HepG2 (cell line): ENCODE data around the gene LURAP1L. TPM values are rescaled to one million over a fixed set of nuclear protein-coding genes. Genes with fewer than 3 reads are reported as not detected.

Source experiments
- DMAP1 ChIP-seq: IDR thresholded peaks from 2 replicates; pipeline ENCODE4 v1.6.1; 2016
- ELF3 ChIP-seq: IDR thresholded peaks from 2 replicates; pipeline ENCODE4 v1.6.1; 2016; ENCODE audit warnings: missing genetic modification reagents, missing compliant biosample characterization
- FOSL2 ChIP-seq: sonication (generic); formaldehyde crosslinking; IDR thresholded peaks from 2 replicates; pipeline ENCODE4 v1.4.0; 2020; ENCODE audit warnings: missing genetic modification reagents
- FOXA3 ChIP-seq: IDR thresholded peaks from 2 replicates; pipeline ENCODE4 v1.6.1; 2016; ENCODE audit warnings: missing genetic modification reagents, missing compliant biosample characterization
- GATAD2A ChIP-seq: IDR thresholded peaks from 2 replicates; pipeline ENCODE4 v1.6.1; 2016
- GLI4 ChIP-seq: sonication (generic); formaldehyde crosslinking; IDR thresholded peaks from 2 replicates; pipeline ENCODE4 v1.5.1; 2020; ENCODE audit warnings: missing genetic modification reagents, mild to moderate bottlenecking, moderate library complexity, borderline replicate concordance
- HNF4A ChIP-seq: sonication (generic); formaldehyde crosslinking; IDR thresholded peaks from 2 replicates; pipeline ENCODE4 v1.4.0; 2020; ENCODE audit warnings: missing genetic modification reagents
- HNRNPUL1 ChIP-seq: fragments of 200-400 bp; formaldehyde crosslinking; IDR thresholded peaks from 2 replicates; pipeline ENCODE4 v1.6.1; 2017; ENCODE audit warnings: low read depth, mild to moderate bottlenecking, low read length, moderate library complexity
- NAIF1 ChIP-seq: sonication (generic); formaldehyde crosslinking; IDR thresholded peaks from 2 replicates; pipeline ENCODE4 v1.5.0; 2020; ENCODE audit warnings: mild to moderate bottlenecking, missing genetic modification reagents, borderline replicate concordance
- NFYC ChIP-seq: IDR thresholded peaks from 2 replicates; pipeline ENCODE4 v1.6.1; 2016; ENCODE audit warnings: missing genetic modification reagents, missing compliant biosample characterization
- NKX3-1 ChIP-seq: sonication (generic); formaldehyde crosslinking; IDR thresholded peaks from 2 replicates; pipeline ENCODE4 v1.5.0; 2020; ENCODE audit warnings: missing genetic modification reagents
- POLR2A ChIP-seq, 2 experiments: IDR thresholded peaks; 2 replicates each; pipeline ENCODE4 v1.6.1; 2011; ENCODE audit warnings: low read depth in 2 of 2, low read length in 2 of 2, mild to moderate bottlenecking in 1 of 2, moderate library complexity in 1 of 2; ENCODE audit not compliant: insufficient read depth in 1 of 2
- RNF2 ChIP-seq: fragments of 450-650 bp; conservative IDR thresholded peaks from 2 replicates; pipeline ENCODE4 v1.6.1; 2016; ENCODE audit warnings: low read depth
- RXRA ChIP-seq: sonication (generic); formaldehyde crosslinking; IDR thresholded peaks from 2 replicates; pipeline ENCODE4 v1.5.1; 2020; ENCODE audit warnings: missing genetic modification reagents
- RXRB ChIP-seq: IDR thresholded peaks from 2 replicates; pipeline ENCODE4 v1.6.1; 2016; ENCODE audit warnings: borderline replicate concordance, missing genetic modification reagents, missing compliant biosample characterization
- SAP130 ChIP-seq: IDR thresholded peaks from 2 replicates; pipeline ENCODE4 v1.6.1; 2016; ENCODE audit warnings: low read depth
- SCMH1 ChIP-seq: sonication (generic); formaldehyde crosslinking; IDR thresholded peaks from 2 replicates; pipeline ENCODE4 v1.9.0; 2021; ENCODE audit warnings: missing genetic modification reagents, mild to moderate bottlenecking, borderline replicate concordance
- SIX1 ChIP-seq: sonication (generic); formaldehyde crosslinking; IDR thresholded peaks from 2 replicates; pipeline ENCODE4 v1.4.0; 2020; ENCODE audit warnings: missing genetic modification reagents, borderline replicate concordance
- SMAD9 ChIP-seq: sonication (generic); formaldehyde crosslinking; IDR thresholded peaks from 2 replicates; pipeline ENCODE4 v1.5.1; 2020; ENCODE audit warnings: mild to moderate bottlenecking, missing genetic modification reagents
- TAF1 ChIP-seq: sonication (generic); formaldehyde crosslinking; IDR thresholded peaks from 2 replicates; pipeline ENCODE4 v1.4.0; 2020; ENCODE audit warnings: missing genetic modification reagents
- TBP ChIP-seq: sonication (generic); formaldehyde crosslinking; IDR thresholded peaks from 2 replicates; pipeline ENCODE4 v1.5.0; 2020; ENCODE audit warnings: missing genetic modification reagents
- THAP11 ChIP-seq: IDR thresholded peaks from 2 replicates; pipeline ENCODE4 v1.6.1; 2016; ENCODE audit warnings: missing biosample characterization, missing genetic modification reagents
- U2AF2 ChIP-seq: fragments of 200-400 bp; formaldehyde crosslinking; IDR thresholded peaks from 2 replicates; pipeline ENCODE4 v1.6.1; 2017; ENCODE audit warnings: low read depth, mild to moderate bottlenecking, low read length
- ZNF263 ChIP-seq: sonication (generic); formaldehyde crosslinking; IDR thresholded peaks from 2 replicates; pipeline ENCODE4 v1.4.0; 2020; ENCODE audit warnings: missing genetic modification reagents
- ZNF274 ChIP-seq: sonication (generic); formaldehyde crosslinking; IDR thresholded peaks from 2 replicates; pipeline ENCODE4 v1.5.1; 2020; ENCODE audit warnings: mild to moderate bottlenecking, missing genetic modification reagents
- ZNF292 ChIP-seq: sonication (generic); formaldehyde crosslinking; IDR thresholded peaks from 2 replicates; pipeline ENCODE4 v1.8.1; 2022; ENCODE audit warnings: mild to moderate bottlenecking, low read depth, missing genetic modification reagents, borderline replicate concordance
- ZNF572 ChIP-seq: sonication (generic); formaldehyde crosslinking; IDR thresholded peaks from 2 replicates; pipeline ENCODE4 v1.5.1; 2020; ENCODE audit warnings: mild to moderate bottlenecking, missing genetic modification reagents
- ZNF674 ChIP-seq: sonication (generic); formaldehyde crosslinking; IDR thresholded peaks from 2 replicates; pipeline ENCODE4 v1.5.0; 2020; ENCODE audit warnings: low read depth, mild to moderate bottlenecking, missing genetic modification reagents
- ZNF746 ChIP-seq: sonication (generic); formaldehyde crosslinking; IDR thresholded peaks from 2 replicates; pipeline ENCODE4 v1.8.0; 2022; ENCODE audit warnings: mild to moderate bottlenecking, missing genetic modification reagents
- polyA plus RNA-seq, 8 experiments: library from polyadenylated mRNA; depleted of rRNA in 3 of 8; stranded (reverse) in 7 of 8; unstranded in 1 of 8; fragments of >200 nt; fragmentation: Illumina TruSeq in 4 of 8; extraction: Trizol in 4 of 8; gene quantifications; 2 replicates each; pipeline versions ENCODE4 v1.2.1 to v1.2.3, GENCODE V29; 2011 to 2016; ENCODE audit warnings: low read depth in 4 of 8, missing spikeins in 1 of 8, mixed read lengths in 1 of 8; ENCODE audit not compliant: insufficient read depth in 1 of 8
- total RNA-seq, 5 experiments: library from RNA; depleted of rRNA; stranded (reverse); fragments of >200 nt; fragmentation: Illumina TruSeq; extraction: Trizol; gene quantifications; 2 replicates each; pipeline ENCODE4 v1.2.3, GENCODE V29; 2016; ENCODE audit warnings: low read depth in 1 of 5
- TF ChIP-seq, protein P1 (sequence below): sonication (generic); formaldehyde crosslinking; IDR thresholded peaks from 2 replicates; pipeline ENCODE4 v1.5.0; 2020; ENCODE audit warnings: mild to moderate bottlenecking, missing genetic modification reagents, moderate library complexity
- TF ChIP-seq, protein P2 (sequence below): IDR thresholded peaks from 2 replicates; pipeline ENCODE4 v1.6.1; 2018; ENCODE audit warnings: missing genetic modification reagents, mild to moderate bottlenecking, missing compliant biosample characterization

Gene LURAP1L
- total and polyA plus RNA-seq, 2 of the 13 experiments (the other 11 are each of a cell fraction or from before 2014, with no cell fraction given), result 6.7 to 16.6 TPM

DNA sequence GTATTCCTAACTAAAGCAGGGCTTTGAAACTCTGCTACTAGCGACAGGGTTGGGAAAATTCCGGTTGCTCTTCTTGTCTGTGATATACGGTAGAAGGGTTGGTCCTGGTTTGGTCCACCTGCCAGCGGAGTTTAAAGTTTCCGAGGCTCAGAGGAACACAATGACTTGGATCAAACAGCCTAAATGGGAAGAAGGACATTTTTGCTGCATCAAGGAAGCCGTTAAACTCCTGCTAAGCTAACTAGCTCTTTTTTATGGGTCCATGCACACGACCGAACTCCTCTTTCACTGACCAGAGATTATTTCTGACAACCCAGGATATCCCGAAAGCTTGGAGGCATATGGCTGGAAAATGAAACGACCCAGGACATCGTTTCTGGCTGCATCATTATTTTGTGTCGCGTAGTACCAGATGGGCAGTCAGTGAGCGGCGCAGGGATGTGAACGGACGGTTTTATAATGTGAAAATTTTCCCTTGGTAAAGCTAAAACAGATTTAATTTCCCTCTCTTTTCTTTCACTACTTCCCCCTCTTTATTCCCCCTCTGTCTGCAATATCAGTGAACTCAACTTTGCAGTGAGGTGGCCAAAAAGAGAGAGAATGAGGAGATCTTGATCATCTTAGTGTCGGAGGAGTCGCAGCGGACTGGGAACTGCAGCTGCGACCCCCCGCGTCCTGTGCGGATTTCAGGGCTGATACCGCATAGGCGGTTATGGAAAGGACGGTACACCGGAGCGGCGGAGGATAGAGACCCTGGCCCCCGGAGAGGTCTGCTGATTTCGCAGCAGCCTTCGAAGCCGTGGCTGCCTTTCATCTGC is at the start of gene LURAP1L (continued):
- TF ChIP-seq, protein P1, sequence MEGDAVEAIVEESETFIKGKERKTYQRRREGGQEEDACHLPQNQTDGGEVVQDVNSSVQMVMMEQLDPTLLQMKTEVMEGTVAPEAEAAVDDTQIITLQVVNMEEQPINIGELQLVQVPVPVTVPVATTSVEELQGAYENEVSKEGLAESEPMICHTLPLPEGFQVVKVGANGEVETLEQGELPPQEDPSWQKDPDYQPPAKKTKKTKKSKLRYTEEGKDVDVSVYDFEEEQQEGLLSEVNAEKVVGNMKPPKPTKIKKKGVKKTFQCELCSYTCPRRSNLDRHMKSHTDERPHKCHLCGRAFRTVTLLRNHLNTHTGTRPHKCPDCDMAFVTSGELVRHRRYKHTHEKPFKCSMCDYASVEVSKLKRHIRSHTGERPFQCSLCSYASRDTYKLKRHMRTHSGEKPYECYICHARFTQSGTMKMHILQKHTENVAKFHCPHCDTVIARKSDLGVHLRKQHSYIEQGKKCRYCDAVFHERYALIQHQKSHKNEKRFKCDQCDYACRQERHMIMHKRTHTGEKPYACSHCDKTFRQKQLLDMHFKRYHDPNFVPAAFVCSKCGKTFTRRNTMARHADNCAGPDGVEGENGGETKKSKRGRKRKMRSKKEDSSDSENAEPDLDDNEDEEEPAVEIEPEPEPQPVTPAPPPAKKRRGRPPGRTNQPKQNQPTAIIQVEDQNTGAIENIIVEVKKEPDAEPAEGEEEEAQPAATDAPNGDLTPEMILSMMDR (CRISPR knock-in tag), result 0 out of 2 replicates have a peak, but pooled peaks have one; percentile 3
- TF ChIP-seq HNF4A (CRISPR knock-in tag) (peak; percentile 27; the same call in 1 of the 2 replicates), FOXA3 (CRISPR knock-in tag) (peak; percentile 37), ZNF292 (CRISPR knock-in tag) (peak; percentile 29; the same call in 1 of the 2 replicates), ZNF674 (CRISPR knock-in tag) (no peak), RXRA (no peak), NAIF1 (CRISPR knock-in tag) (no peak), POLR2A (IDR thresholded peaks at IDR 0.05; ENCODE audit: insufficient read depth in 1 of 2, low read depth in 2 of 2, low read length in 2 of 2) (peak; percentile 71 to 78; a peak in 3 of 4 replicates), TAF1 (CRISPR knock-in tag) (peak; percentile 49; the same call in 1 of the 2 replicates), DMAP1 (no peak), SCMH1 (CRISPR knock-in tag) (no peak), GATAD2A (CRISPR knock-in tag) (peak; percentile 32; the same call in 1 of the 2 replicates), SMAD9 (CRISPR knock-in tag) (0 out of 2 replicates have a peak, but pooled peaks have one; percentile 53), NFYC (0 out of 2 replicates have a peak, but pooled peaks have one; percentile 21), RXRB (CRISPR knock-in tag) (peak; percentile 24; the same call in 1 of the 2 replicates), ZNF746 (no peak), GLI4 (CRISPR knock-in tag) (0 out of 2 replicates have a peak, but pooled peaks have one; percentile 50), U2AF2 (no peak), FOSL2 (CRISPR knock-in tag) (peak; percentile 27; the same call in 1 of the 2 replicates), SIX1 (0 out of 2 replicates have a peak, but pooled peaks have one; percentile 33), ELF3 (peak; percentile 67), RNF2 (0 out of 2 replicates have a peak, but pooled peaks have one; percentile 28), TBP (CRISPR knock-in tag) (no peak), THAP11 (CRISPR knock-in tag) (0 out of 2 replicates have a peak, but pooled peaks have one; percentile 22), SAP130 (CRISPR knock-in tag) (peak; percentile 68), ZNF263 (CRISPR knock-in tag) (no peak; the same call in 1 of the 2 replicates), HNRNPUL1 (no peak), ZNF572 (CRISPR knock-in tag) (0 out of 2 replicates have a peak, but pooled peaks have one; percentile 46), NKX3-1 (0 out of 2 replicates have a peak, but pooled peaks have one; percentile 26), ZNF274 (CRISPR knock-in tag) (no peak; the same call in 1 of the 2 replicates)
- TF ChIP-seq, protein P2, sequence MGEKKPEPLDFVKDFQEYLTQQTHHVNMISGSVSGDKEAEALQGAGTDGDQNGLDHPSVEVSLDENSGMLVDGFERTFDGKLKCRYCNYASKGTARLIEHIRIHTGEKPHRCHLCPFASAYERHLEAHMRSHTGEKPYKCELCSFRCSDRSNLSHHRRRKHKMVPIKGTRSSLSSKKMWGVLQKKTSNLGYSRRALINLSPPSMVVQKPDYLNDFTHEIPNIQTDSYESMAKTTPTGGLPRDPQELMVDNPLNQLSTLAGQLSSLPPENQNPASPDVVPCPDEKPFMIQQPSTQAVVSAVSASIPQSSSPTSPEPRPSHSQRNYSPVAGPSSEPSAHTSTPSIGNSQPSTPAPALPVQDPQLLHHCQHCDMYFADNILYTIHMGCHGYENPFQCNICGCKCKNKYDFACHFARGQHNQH (CRISPR knock-in tag), result 0 out of 2 replicates have a peak, but pooled peaks have one; percentile 37
